ENCODE data around the gene TBX10.
"Not testable (repeated sequence)": the region's sequence is repeated elsewhere in the genome, so short reads cannot be mapped to it uniquely, and the experiment has no call there.

DNA sequence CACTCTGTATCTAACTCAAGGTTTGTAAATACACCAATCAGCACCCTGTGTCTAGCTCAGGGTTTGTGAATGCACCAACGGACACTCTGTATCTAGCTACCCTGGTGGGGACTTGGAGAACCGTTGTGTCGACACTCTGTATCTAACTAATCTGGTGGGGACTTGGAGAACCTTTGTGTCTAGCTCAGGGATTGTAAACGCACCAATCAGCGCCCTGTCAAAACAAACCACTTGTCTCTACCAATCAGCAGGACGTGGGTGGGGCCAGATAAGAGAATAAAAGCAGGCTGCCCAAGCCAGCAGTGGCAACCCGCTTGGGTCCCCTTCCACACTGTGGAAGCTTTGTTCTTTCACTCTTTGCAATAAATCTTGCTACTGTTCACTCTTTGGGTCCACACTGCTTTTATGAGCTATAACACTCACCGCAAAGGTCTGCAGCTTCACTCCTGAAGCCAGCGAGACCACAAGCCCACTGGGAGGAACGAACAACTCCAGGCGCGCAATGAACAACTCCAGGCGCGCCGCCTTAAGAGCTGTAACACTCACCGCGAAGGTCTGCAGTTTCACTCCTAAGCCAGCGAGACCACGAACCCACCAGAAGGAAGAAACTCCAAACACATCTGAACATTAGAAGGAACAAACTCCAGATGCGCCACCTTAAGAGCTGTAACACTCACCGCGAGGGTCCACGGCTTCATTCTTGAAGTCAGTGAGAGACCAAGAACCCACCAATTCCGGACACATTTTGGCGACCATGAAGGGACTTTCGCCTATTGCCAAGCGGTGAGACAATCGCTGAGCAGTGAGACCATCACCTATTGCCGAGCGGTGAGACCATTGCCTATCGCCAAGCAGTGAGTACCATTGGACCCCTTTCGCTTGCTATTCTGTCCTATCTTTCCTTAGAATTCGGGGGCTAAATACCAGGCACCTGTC lies 19.6 kb downstream of the TBX10 start:
- TF ChIP-seq, protein P1, sequence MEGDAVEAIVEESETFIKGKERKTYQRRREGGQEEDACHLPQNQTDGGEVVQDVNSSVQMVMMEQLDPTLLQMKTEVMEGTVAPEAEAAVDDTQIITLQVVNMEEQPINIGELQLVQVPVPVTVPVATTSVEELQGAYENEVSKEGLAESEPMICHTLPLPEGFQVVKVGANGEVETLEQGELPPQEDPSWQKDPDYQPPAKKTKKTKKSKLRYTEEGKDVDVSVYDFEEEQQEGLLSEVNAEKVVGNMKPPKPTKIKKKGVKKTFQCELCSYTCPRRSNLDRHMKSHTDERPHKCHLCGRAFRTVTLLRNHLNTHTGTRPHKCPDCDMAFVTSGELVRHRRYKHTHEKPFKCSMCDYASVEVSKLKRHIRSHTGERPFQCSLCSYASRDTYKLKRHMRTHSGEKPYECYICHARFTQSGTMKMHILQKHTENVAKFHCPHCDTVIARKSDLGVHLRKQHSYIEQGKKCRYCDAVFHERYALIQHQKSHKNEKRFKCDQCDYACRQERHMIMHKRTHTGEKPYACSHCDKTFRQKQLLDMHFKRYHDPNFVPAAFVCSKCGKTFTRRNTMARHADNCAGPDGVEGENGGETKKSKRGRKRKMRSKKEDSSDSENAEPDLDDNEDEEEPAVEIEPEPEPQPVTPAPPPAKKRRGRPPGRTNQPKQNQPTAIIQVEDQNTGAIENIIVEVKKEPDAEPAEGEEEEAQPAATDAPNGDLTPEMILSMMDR (IDR thresholded peaks at IDR 0.05): not testable (repeated sequence)
- not testable (repeated sequence) for TF ChIP-seq POLR2A (IDR thresholded peaks at IDR 0.05)

All from tibial nerve (tissue), 3 donors.